ENCODE results near the gene SOS1.

Gene SOS1

GRCh38 chr2:39124000-39124745, 3.3 kb upstream of the SOS1 start:
- no peaks in the 10 kb centered on the region for H3K9me3 ChIP-seq (ENCODE audit: control insufficient read depth in 1 of 2, low read length in 2 of 2)
- peak overlapping the region; percentile 78 to 96 for H3K4me3 ChIP-seq (ENCODE audit: low read depth in 1 of 2, low read length in 2 of 2)
- peak overlapping the region; percentile 92 for H3K27ac ChIP-seq (ENCODE audit: low read depth, low read length)
- H3K27me3 ChIP-seq (ENCODE audit: control insufficient read depth in 1 of 2, insufficient read depth in 2 of 2, low read length in 2 of 2) = no peaks in the 10 kb centered on the region
- peaks cover 23 to 28% of the 10 kb centered on the region in 2 donors for H3K4me1 ChIP-seq (ENCODE audit: control insufficient read depth in 1 of 2, insufficient read depth in 2 of 2, low read length in 2 of 2)
- H3K36me3 ChIP-seq (ENCODE audit: control insufficient read depth in 1 of 2, insufficient read depth in 2 of 2, low read length in 2 of 2) = no peaks in the 10 kb centered on the region
- peak overlapping the region; percentile 68 to 94 for H3K9ac ChIP-seq (ENCODE audit: low read depth in 1 of 2, low read length in 2 of 2)

- H3K36me3 ChIP-seq (ENCODE audit: control insufficient read depth in 1 of 2, insufficient read depth in 2 of 2, low read length in 2 of 2) = no peaks in the 10 kb centered on the region
- peaks cover 27 to 32% of the 10 kb centered on the region in 2 donors for H3K4me1 ChIP-seq (ENCODE audit: control insufficient read depth in 1 of 2, insufficient read depth in 2 of 2, low read length in 2 of 2)
- H3K27me3 ChIP-seq (ENCODE audit: control insufficient read depth in 1 of 2, insufficient read depth in 2 of 2, low read length in 2 of 2) = no peaks in the 10 kb centered on the region
- H3K27ac ChIP-seq (ENCODE audit: low read depth, low read length) = peak overlapping the region; percentile 92
- no peaks in the 10 kb centered on the region for H3K9me3 ChIP-seq (ENCODE audit: control insufficient read depth in 1 of 2, low read length in 2 of 2)
- H3K9ac ChIP-seq (ENCODE audit: low read depth in 1 of 2, low read length in 2 of 2) = peak overlapping the region; percentile 68 to 94
- H3K4me3 ChIP-seq (ENCODE audit: low read depth in 1 of 2, low read length in 2 of 2) = peak overlapping the region; percentile 78 to 96
These were observed 2.7 kb upstream of the SOS1 start for GRCh38 chr2:39123436-39123999.

GRCh38 chr2:39121523-39122063, 742 bp upstream of the SOS1 start:
- Histone ChIP-seq H3K27me3 (ENCODE audit: control insufficient read depth in 1 of 2, insufficient read depth in 2 of 2, low read length in 2 of 2) (no peaks in the 10 kb centered on the region), H3K9me3 (ENCODE audit: control insufficient read depth in 1 of 2, low read length in 2 of 2) (no peaks in the 10 kb centered on the region), H3K4me3 (ENCODE audit: low read depth in 1 of 2, low read length in 2 of 2) (peak overlapping the region; percentile 87 to 92), H3K36me3 (ENCODE audit: control insufficient read depth in 1 of 2, insufficient read depth in 2 of 2, low read length in 2 of 2) (peaks cover 0 to 3% of the 10 kb centered on the region in 2 donors), H3K4me1 (ENCODE audit: control insufficient read depth in 1 of 2, insufficient read depth in 2 of 2, low read length in 2 of 2) (peaks cover 37 to 45% of the 10 kb centered on the region in 2 donors), H3K9ac (ENCODE audit: low read depth in 1 of 2, low read length in 2 of 2) (peak overlapping the region; percentile 74 to 82), H3K27ac (ENCODE audit: low read depth, low read length) (peak overlapping the region; percentile 94)

GRCh38 chr2:39120521-39120770, 405 bp downstream of the SOS1 start:
- H3K9me3 ChIP-seq (ENCODE audit: control insufficient read depth in 1 of 2, low read length in 2 of 2) = no peaks in the 10 kb centered on the region
- H3K4me3 ChIP-seq (ENCODE audit: low read depth in 1 of 2, low read length in 2 of 2) = peak overlapping the region; percentile 92 to 94
- no peaks in the 10 kb centered on the region for H3K27me3 ChIP-seq (ENCODE audit: control insufficient read depth in 1 of 2, insufficient read depth in 2 of 2, low read length in 2 of 2)
- peaks cover 37 to 45% of the 10 kb centered on the region in 2 donors for H3K4me1 ChIP-seq (ENCODE audit: control insufficient read depth in 1 of 2, insufficient read depth in 2 of 2, low read length in 2 of 2)
- H3K36me3 ChIP-seq (ENCODE audit: control insufficient read depth in 1 of 2, insufficient read depth in 2 of 2, low read length in 2 of 2) = peaks cover 0 to 13% of the 10 kb centered on the region in 2 donors
- H3K27ac ChIP-seq (ENCODE audit: low read depth, low read length) = peak overlapping the region; percentile 94
- H3K9ac ChIP-seq (ENCODE audit: low read depth in 1 of 2, low read length in 2 of 2) = peak overlapping the region in 1 of 2 donors; percentile 74

GRCh38 chr2:39119732-39120520, 925 bp downstream of the SOS1 start:
- Histone ChIP-seq H3K36me3 (ENCODE audit: control insufficient read depth in 1 of 2, insufficient read depth in 2 of 2, low read length in 2 of 2) (peaks cover 0 to 15% of the 10 kb centered on the region in 2 donors), H3K27ac (ENCODE audit: low read depth, low read length) (peak overlapping the region; percentile 83), H3K4me1 (ENCODE audit: control insufficient read depth in 1 of 2, insufficient read depth in 2 of 2, low read length in 2 of 2) (peaks cover 33 to 39% of the 10 kb centered on the region in 2 donors), H3K4me3 (ENCODE audit: low read depth in 1 of 2, low read length in 2 of 2) (peak overlapping the region; percentile 92 to 94), H3K9me3 (ENCODE audit: control insufficient read depth in 1 of 2, low read length in 2 of 2) (no peaks in the 10 kb centered on the region), H3K9ac (ENCODE audit: low read depth in 1 of 2, low read length in 2 of 2) (peak overlapping the region; percentile 83 to 95), H3K27me3 (ENCODE audit: control insufficient read depth in 1 of 2, insufficient read depth in 2 of 2, low read length in 2 of 2) (no peaks in the 10 kb centered on the region)

- Histone ChIP-seq H3K27ac (ENCODE audit: low read depth, low read length) (no peak overlapping the region), H3K4me3 (ENCODE audit: low read depth in 1 of 2, low read length in 2 of 2) (peak overlapping the region; percentile 92 to 94), H3K9me3 (ENCODE audit: control insufficient read depth in 1 of 2, low read length in 2 of 2) (no peaks in the 10 kb centered on the region), H3K36me3 (ENCODE audit: control insufficient read depth in 1 of 2, insufficient read depth in 2 of 2, low read length in 2 of 2) (peaks cover 0 to 15% of the 10 kb centered on the region in 2 donors), H3K9ac (ENCODE audit: low read depth in 1 of 2, low read length in 2 of 2) (peak overlapping the region; percentile 83 to 95), H3K4me1 (ENCODE audit: control insufficient read depth in 1 of 2, insufficient read depth in 2 of 2, low read length in 2 of 2) (peaks cover 28 to 36% of the 10 kb centered on the region in 2 donors), H3K27me3 (ENCODE audit: control insufficient read depth in 1 of 2, insufficient read depth in 2 of 2, low read length in 2 of 2) (no peaks in the 10 kb centered on the region)
These were observed 1.9 kb downstream of the SOS1 start for GRCh38 chr2:39118786-39119499.

GRCh38 chr2:39115556-39115955, 5.3 kb downstream of the SOS1 start:
- H3K4me1 ChIP-seq (ENCODE audit: control insufficient read depth in 1 of 2, insufficient read depth in 2 of 2, low read length in 2 of 2) = peaks cover 15 to 17% of the 10 kb centered on the region in 2 donors
- no peak overlapping the region for H3K4me3 ChIP-seq (ENCODE audit: low read depth in 1 of 2, low read length in 2 of 2)
- H3K9ac ChIP-seq (ENCODE audit: low read depth in 1 of 2, low read length in 2 of 2) = no peak overlapping the region
- peaks cover 0 to 32% of the 10 kb centered on the region in 2 donors for H3K36me3 ChIP-seq (ENCODE audit: control insufficient read depth in 1 of 2, insufficient read depth in 2 of 2, low read length in 2 of 2)
- H3K27me3 ChIP-seq (ENCODE audit: control insufficient read depth in 1 of 2, insufficient read depth in 2 of 2, low read length in 2 of 2) = no peaks in the 10 kb centered on the region
- no peaks in the 10 kb centered on the region for H3K9me3 ChIP-seq (ENCODE audit: control insufficient read depth in 1 of 2, low read length in 2 of 2)
- H3K27ac ChIP-seq (ENCODE audit: low read depth, low read length) = no peak overlapping the region

GRCh38 chr2:39114771-39115170, 6.1 kb downstream of the SOS1 start:
- Histone ChIP-seq H3K4me1 (ENCODE audit: control insufficient read depth in 1 of 2, insufficient read depth in 2 of 2, low read length in 2 of 2) (peaks cover 15 to 17% of the 10 kb centered on the region in 2 donors), H3K27ac (ENCODE audit: low read depth, low read length) (no peak overlapping the region), H3K36me3 (ENCODE audit: control insufficient read depth in 1 of 2, insufficient read depth in 2 of 2, low read length in 2 of 2) (peaks cover 0 to 32% of the 10 kb centered on the region in 2 donors), H3K9me3 (ENCODE audit: control insufficient read depth in 1 of 2, low read length in 2 of 2) (no peaks in the 10 kb centered on the region), H3K27me3 (ENCODE audit: control insufficient read depth in 1 of 2, insufficient read depth in 2 of 2, low read length in 2 of 2) (no peaks in the 10 kb centered on the region), H3K4me3 (ENCODE audit: low read depth in 1 of 2, low read length in 2 of 2) (no peak overlapping the region), H3K9ac (ENCODE audit: low read depth in 1 of 2, low read length in 2 of 2) (no peak overlapping the region)

- Histone ChIP-seq H3K4me3 (ENCODE audit: low read depth in 1 of 2, low read length in 2 of 2) (no peak overlapping the region), H3K36me3 (ENCODE audit: control insufficient read depth in 1 of 2, insufficient read depth in 2 of 2, low read length in 2 of 2) (peaks cover 0 to 17% of the 10 kb centered on the region in 2 donors), H3K4me1 (ENCODE audit: control insufficient read depth in 1 of 2, insufficient read depth in 2 of 2, low read length in 2 of 2) (peaks cover 0 to 10% of the 10 kb centered on the region in 2 donors), H3K27ac (ENCODE audit: low read depth, low read length) (no peak overlapping the region), H3K9me3 (ENCODE audit: control insufficient read depth in 1 of 2, low read length in 2 of 2) (no peaks in the 10 kb centered on the region), H3K27me3 (ENCODE audit: control insufficient read depth in 1 of 2, insufficient read depth in 2 of 2, low read length in 2 of 2) (no peaks in the 10 kb centered on the region), H3K9ac (ENCODE audit: low read depth in 1 of 2, low read length in 2 of 2) (no peak overlapping the region)
These were observed 11.3 kb downstream of the SOS1 start for GRCh38 chr2:39109537-39109936.
